Left lung (tissue), 10 donors: ENCODE measurements around the gene PRPF40A. TPM values are rescaled to one million over a fixed set of nuclear protein-coding genes. Genes with fewer than 3 reads are reported as not detected.

Source experiments
- ATAC-seq: fragments of 200-7000 bp; cut with Tn5 transposase; one replicate; pipeline ENCODE4 v1.9.1; 2020; ENCODE audit warnings: moderate library complexity
- DNase-seq, 4 donors: peaks; one replicate each; pipeline ENCODE4 v3.0.0-alpha.2; 2013 to 2020
- H3K27ac ChIP-seq, 2 donors: fragments of 200-600 bp; sonication (generic) in 1 of 2; one replicate each; pipeline versions ENCODE4 v1.5.0 to v1.8.0; 2020 to 2021
- H3K27me3 ChIP-seq, 2 donors: fragments of 200-600 bp; sonication (generic) in 1 of 2; one replicate each; pipeline versions ENCODE4 v1.5.0 to v1.8.0; 2020 to 2021
- H3K36me3 ChIP-seq, 2 donors: fragments of 200-600 bp; sonication (generic) in 1 of 2; one replicate each; pipeline versions ENCODE4 v1.5.0 to v1.8.0; 2020 to 2021
- H3K4me1 ChIP-seq, 2 donors: fragments of 200-600 bp; one replicate each; pipeline ENCODE4 v1.8.0; 2021
- H3K4me3 ChIP-seq, 2 donors: fragments of 200-600 bp; sonication (generic) in 1 of 2; one replicate each; pipeline versions ENCODE4 v1.5.0 to v1.8.0; 2020 to 2021; ENCODE audit warnings: mild to moderate bottlenecking in 1 of 2
- H3K9me3 ChIP-seq, 2 donors: fragments of 200-600 bp; sonication (generic) in 1 of 2; one replicate each; pipeline versions ENCODE4 v1.5.0 to v1.8.0; 2020 to 2021
- CTCF ChIP-seq, 2 donors: fragments of 200-600 bp; sonication (generic) in 1 of 2; IDR thresholded peaks; one replicate each; pipeline versions ENCODE4 v1.5.0 to v1.8.0; 2021; ENCODE audit warnings: antibody characterized with exemption in 2 of 2
- intact Hi-C, 2 donors: fragments of 100-400 bp; cut with DNase I; formaldehyde crosslinking; loops; one replicate each; pipeline versions ENCODE4 v1.11.2 to v1.14.2; 2022
- polyA plus RNA-seq, 6 donors: library from polyadenylated mRNA; unstranded; fragments of 120-200 nt; gene quantifications; one replicate each; pipeline ENCODE4 v1.2.1, GENCODE V29; 2013; ENCODE audit not compliant: insufficient read length in 6 of 6
- total RNA-seq, 2 donors: library from RNA; stranded (reverse); fragmentation: NEBNext Ultra II Directional; extraction: Animal tissue kit (Norgen Biotek cat#: 25700); gene quantifications; one replicate each; pipeline ENCODE4 v1.2.1, GENCODE V29; 2021
- donor health status: DM: no; HTN: yes; CAD: no.
- donor health status: DM: no; HTN: no; CAD: no.

The PRPF40A gene
- total and polyA plus RNA-seq, 8 donors, result 68.8 to 165 (median 135) TPM

GRCh38 chr2:152609699-152610098, 107.6 kb downstream of the PRPF40A start:
- Histone ChIP-seq H3K9me3 (no peaks in the 10 kb centered on the region), H3K4me1 (peaks cover 10 to 30% of the 10 kb centered on the region in 2 donors), H3K27me3 (no peaks in the 10 kb centered on the region), H3K36me3 (no peaks in the 10 kb centered on the region), H3K27ac (no peak overlapping the region), H3K4me3 (no peak overlapping the region)
- intact Hi-C loops, result no loop called here
- DNase-seq (no peak), ATAC-seq (no peak)
- no peak for TF ChIP-seq CTCF (IDR thresholded peaks at IDR 0.05)

- Histone ChIP-seq H3K27me3 (no peaks in the 10 kb centered on the region), H3K9me3 (no peaks in the 10 kb centered on the region), H3K36me3 (no peaks in the 10 kb centered on the region), H3K27ac (no peak overlapping the region), H3K4me1 (peaks cover 10 to 30% of the 10 kb centered on the region in 2 donors), H3K4me3 (no peak overlapping the region)
- intact Hi-C loops, result no loop called here
- no peak for DNase-seq
- no peak for ATAC-seq
- no peak for TF ChIP-seq CTCF (IDR thresholded peaks at IDR 0.05)
Measured at GRCh38 chr2:152609154-152609553, 108.1 kb downstream of the PRPF40A start.

GRCh38 chr2:152607793-152608300, 109.4 kb downstream of the PRPF40A start:
- H3K27ac ChIP-seq, result no peak overlapping the region
- no peak overlapping the region for H3K4me3 ChIP-seq
- no peaks in the 10 kb centered on the region for H3K9me3 ChIP-seq
- no peaks in the 10 kb centered on the region for H3K36me3 ChIP-seq
- intact Hi-C loops, result no loop called here
- peaks cover 10 to 20% of the 10 kb centered on the region in 2 donors for H3K4me1 ChIP-seq
- DNase-seq (no peak), ATAC-seq (no peak)
- no peak for TF ChIP-seq CTCF (IDR thresholded peaks at IDR 0.05)
- no peaks in the 10 kb centered on the region for H3K27me3 ChIP-seq

- TF ChIP-seq CTCF (IDR thresholded peaks at IDR 0.05), result no peak
- H3K9me3 ChIP-seq, result no peaks in the 10 kb centered on the region
- no peaks in the 10 kb centered on the region for H3K36me3 ChIP-seq
- peaks cover 7 to 11% of the 10 kb centered on the region in 2 donors for H3K4me1 ChIP-seq
- DNase-seq (no peak), ATAC-seq (no peak)
- intact Hi-C loops, result no loop called here
- no peak overlapping the region for H3K27ac ChIP-seq
- H3K4me3 ChIP-seq, result no peak overlapping the region
- H3K27me3 ChIP-seq, result no peaks in the 10 kb centered on the region
Measured at GRCh38 chr2:152606941-152607340, 110.3 kb downstream of the PRPF40A start.

- no peak for ATAC-seq
- Histone ChIP-seq H3K9me3 (no peaks in the 10 kb centered on the region), H3K27ac (no peak overlapping the region), H3K4me1 (peaks cover 0 to 3% of the 10 kb centered on the region in 2 donors), H3K4me3 (no peak overlapping the region), H3K27me3 (no peaks in the 10 kb centered on the region), H3K36me3 (no peaks in the 10 kb centered on the region)
- TF ChIP-seq CTCF (IDR thresholded peaks at IDR 0.05), result no peak
- intact Hi-C loops, result no loop called here
- no peak for DNase-seq
Measured at GRCh38 chr2:152606081-152606480, 111.2 kb downstream of the PRPF40A start.
